GM18498 (cell line): Measurements from ENCODE around the gene ASIC5.
"Not testable (repeated sequence)": the region's sequence is repeated elsewhere in the genome, so short reads cannot be mapped to it uniquely, and the experiment has no call there.

Experiments used
- ATAC-seq: cut with Tn5 transposase; IDR thresholded peaks from one replicate; pipeline ENCODE4 v1.9.1; 2021; ENCODE audit warnings: mild to moderate bottlenecking, moderate library complexity; ENCODE audit not compliant: unreplicated experiment

Gene ASIC5

GRCh38 chr4:155802190-155802959 is 63.7 kb downstream of the ASIC5 start:
- ATAC-seq = no peak

- ATAC-seq = no peak
Observed at GRCh38 chr4:155800685-155801343, 65.3 kb downstream of the ASIC5 start.

GRCh38 chr4:155799794-155800123 is 66.3 kb downstream of the ASIC5 start:
- ATAC-seq = no peak

GRCh38 chr4:155799116-155799793 is 66.8 kb downstream of the ASIC5 start:
- ATAC-seq = no peak

GRCh38 chr4:155797581-155797980 is 68.5 kb downstream of the ASIC5 start:
- not testable (repeated sequence) for ATAC-seq

GRCh38 chr4:155795991-155796390 is 70.1 kb downstream of the ASIC5 start:
- ATAC-seq = peak; percentile 87

- ATAC-seq = no peak
Observed at GRCh38 chr4:155794589-155795236, 71.4 kb downstream of the ASIC5 start.

GRCh38 chr4:155789982-155790381 is 76.1 kb downstream of the ASIC5 start:
- no peak for ATAC-seq

GRCh38 chr4:155789391-155789790 is 76.7 kb downstream of the ASIC5 start:
- peak; percentile 51 for ATAC-seq

GRCh38 chr4:155787113-155787710 is 78.9 kb downstream of the ASIC5 start:
- peak; percentile 93 for ATAC-seq

- ATAC-seq = no peak
Observed at GRCh38 chr4:155785828-155786227, 80.2 kb downstream of the ASIC5 start.

GRCh38 chr4:155784637-155785036 is 81.4 kb downstream of the ASIC5 start:
- no peak for ATAC-seq

GRCh38 chr4:155781249-155781831 is 84.7 kb downstream of the ASIC5 start:
- ATAC-seq = no peak

GRCh38 chr4:155780775-155781174 is 85.3 kb downstream of the ASIC5 start:
- no peak for ATAC-seq
